Measurements from ENCODE around the gene SPATC1L.
"Not testable (repeated sequence)": the region's sequence is repeated elsewhere in the genome, so short reads cannot be mapped to it uniquely, and the experiment has no call there.

Gene SPATC1L

DNA sequence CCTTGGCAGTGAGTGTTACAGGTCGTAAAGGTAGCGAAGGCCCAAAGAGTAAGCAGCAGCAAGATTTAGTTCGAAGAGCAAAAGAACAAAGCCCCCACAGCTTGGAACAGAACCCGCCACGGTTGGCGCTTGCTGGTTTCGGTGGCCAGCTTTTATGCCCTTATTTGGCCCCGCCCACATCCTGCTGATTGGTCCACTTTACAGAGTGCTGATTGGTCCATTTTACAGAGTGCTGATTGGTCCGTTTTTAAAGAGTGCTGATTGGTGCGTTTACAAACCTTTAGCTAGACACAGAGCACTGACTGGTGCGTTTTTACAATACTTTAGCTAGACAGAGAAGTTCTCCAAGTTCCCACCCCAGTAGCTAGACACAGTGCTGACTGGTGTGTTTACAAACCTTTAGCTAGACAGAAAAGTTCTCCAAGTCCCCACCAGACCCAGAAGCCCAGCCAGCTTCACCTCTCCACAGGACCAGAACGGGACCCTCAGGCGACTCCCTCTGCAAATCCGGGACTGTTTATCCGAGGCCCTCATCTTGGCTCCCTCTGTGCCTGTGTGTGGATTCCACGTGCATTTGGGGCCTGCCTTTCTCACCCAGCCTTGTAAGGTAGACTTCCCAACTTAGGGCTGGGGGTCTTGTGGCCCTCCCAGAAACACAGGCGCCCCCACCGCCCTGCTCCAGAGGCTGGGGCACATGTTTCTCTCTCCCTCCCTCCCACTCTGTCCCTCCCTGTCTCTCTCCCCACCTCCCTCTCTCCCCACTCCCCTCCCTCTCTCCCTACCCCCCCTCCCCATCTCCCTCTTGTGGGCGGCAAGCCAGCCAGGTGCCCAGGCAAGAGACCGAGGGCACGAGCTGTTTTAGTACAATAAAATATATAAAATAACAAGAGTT, 41.4 kb downstream of the SPATC1L start:
- no peak overlapping the region for H3K4me3 ChIP-seq (ENCODE audit: low read length)
- no peak for DNase-seq (ENCODE audit: low read depth)
- TF ChIP-seq, protein P1, sequence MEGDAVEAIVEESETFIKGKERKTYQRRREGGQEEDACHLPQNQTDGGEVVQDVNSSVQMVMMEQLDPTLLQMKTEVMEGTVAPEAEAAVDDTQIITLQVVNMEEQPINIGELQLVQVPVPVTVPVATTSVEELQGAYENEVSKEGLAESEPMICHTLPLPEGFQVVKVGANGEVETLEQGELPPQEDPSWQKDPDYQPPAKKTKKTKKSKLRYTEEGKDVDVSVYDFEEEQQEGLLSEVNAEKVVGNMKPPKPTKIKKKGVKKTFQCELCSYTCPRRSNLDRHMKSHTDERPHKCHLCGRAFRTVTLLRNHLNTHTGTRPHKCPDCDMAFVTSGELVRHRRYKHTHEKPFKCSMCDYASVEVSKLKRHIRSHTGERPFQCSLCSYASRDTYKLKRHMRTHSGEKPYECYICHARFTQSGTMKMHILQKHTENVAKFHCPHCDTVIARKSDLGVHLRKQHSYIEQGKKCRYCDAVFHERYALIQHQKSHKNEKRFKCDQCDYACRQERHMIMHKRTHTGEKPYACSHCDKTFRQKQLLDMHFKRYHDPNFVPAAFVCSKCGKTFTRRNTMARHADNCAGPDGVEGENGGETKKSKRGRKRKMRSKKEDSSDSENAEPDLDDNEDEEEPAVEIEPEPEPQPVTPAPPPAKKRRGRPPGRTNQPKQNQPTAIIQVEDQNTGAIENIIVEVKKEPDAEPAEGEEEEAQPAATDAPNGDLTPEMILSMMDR (conservative IDR thresholded peaks at IDR 0.05; ENCODE audit: low read depth, low read length): no peak

DNA sequence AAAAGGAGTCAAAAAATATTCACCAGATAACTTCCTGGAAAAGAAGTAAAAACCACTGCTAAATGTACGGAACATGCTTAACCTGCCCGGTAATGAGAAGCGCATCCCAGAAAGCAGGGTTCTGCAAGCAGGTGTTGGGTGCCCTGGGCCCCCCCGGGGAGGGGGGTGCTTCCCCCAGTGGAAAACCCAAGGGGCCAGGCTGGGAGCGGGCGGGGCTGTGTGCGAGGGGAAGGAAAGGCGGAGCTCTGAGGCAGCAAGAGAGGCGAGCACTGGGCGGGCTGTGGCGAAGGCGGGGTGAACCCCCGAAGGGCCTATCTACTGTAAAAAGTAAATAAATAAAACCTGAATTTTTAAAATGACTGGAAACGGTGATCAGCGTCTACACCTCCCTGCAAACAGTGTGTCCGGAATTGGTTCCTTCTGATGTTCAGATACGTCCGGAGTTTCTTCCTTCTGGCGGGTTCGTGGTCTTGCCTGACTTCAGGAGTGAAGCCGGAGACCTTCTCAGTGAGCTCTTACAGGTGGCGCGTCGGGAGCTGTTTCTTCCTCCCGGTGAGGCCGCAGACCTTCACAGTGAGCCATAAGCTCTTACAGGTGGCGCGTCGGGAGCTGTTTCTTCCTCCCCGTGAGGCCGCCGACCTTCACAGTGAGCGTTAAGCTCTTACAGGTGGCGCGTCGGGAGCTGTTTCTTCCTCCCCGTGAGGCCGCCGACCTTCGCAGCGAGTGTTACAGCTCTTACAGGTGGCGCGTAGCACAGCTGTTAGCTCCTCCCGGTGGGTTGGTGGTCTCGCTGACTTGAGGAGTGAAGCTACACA, 42.3 kb downstream of the SPATC1L start:
- no peak overlapping the region for H3K4me3 ChIP-seq (ENCODE audit: low read length)
- DNase-seq (ENCODE audit: low read depth): no peak
- TF ChIP-seq, protein P1 (conservative IDR thresholded peaks at IDR 0.05; ENCODE audit: low read depth, low read length): no peak

DNA sequence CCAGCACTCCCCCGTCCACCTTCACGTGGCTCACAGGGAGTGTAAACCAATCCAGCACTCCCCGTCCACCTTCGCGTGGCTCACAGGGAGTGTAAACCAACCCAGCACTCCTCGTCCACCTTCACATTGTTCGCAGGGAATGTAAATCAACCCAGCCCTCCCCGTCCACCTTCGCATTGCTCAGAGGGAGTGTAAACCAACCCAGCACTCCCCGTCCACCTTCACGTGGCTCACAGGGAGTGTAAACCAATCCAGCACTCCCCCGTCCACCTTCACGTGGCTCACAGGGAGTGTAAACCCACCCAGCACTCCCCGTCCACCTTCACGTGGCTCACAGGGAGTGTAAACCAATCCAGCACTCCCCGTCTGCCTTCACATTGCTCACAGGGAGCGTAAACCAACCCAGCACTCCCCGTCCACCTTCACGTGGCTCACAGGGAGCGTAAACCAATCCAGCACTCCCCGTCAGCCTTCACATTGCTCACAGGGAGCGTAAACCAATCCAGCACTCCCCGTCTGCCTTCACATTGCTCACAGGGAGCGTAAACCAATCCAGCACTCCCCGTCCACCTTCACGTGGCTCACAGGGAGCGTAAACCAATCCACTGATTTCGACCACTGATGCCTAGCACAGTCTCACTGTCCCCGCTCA, 43.8 kb downstream of the SPATC1L start:
- not testable (repeated sequence) for H3K4me3 ChIP-seq (ENCODE audit: low read length); DNase-seq (ENCODE audit: low read depth)

DNA sequence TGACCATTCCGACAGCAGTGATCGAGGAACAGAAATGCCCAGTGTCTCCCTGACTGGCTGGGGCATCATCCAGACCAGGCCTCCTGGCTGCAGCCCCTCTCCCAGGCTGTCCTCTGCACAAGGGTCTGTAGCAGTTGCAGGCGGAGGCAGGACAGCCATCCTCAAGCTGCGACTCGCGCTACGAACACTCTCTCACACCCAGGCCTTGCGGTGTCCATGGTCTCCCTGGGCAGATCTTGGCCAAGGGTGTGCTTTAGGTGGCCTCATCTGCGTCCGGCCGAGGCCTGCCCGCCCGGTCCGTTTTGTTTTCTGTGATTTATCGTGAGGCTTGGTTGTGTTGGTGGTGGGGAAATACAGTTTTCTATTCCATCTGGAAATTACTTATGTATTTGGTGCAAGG, 44.6 kb downstream of the SPATC1L start:
- DNase-seq (ENCODE audit: low read depth): no peak
- no peak overlapping the region for H3K4me3 ChIP-seq (ENCODE audit: low read length)
- TF ChIP-seq, protein P1 (conservative IDR thresholded peaks at IDR 0.05; ENCODE audit: low read depth, low read length): no peak

DNA sequence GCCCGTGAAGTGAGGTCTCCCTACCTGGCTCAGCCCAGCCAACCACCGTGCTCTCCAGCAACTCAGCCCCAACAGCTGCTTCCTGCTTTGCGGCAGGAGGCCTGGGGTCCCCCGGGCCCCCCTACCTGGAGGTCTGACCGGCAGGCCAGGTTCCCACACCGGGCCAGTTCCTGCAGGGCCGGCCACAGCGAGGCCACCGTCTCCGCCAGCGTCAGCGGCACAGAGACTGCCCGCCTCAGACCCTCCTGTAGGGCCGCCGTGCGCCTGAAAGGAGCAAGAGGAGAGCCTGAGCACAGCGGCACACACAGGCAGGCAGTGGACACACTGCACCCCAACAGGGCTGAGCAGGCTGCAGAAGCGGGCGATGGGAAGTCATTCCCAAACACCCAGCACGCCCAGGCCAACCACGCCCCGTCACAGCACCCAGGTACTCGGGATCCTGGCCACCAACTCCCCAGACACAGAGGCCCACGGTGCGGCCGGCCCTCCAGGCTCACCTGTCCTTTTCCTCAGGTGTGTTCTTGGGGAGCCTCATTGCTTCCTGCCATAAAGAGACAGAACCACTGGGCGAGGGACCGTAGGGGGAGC, 45.8 kb downstream of the SPATC1L start:
- H3K4me3 ChIP-seq (ENCODE audit: low read length): no peak overlapping the region
- DNase-seq (ENCODE audit: low read depth): no peak
- TF ChIP-seq, protein P1 (conservative IDR thresholded peaks at IDR 0.05; ENCODE audit: low read depth, low read length): no peak

DNA sequence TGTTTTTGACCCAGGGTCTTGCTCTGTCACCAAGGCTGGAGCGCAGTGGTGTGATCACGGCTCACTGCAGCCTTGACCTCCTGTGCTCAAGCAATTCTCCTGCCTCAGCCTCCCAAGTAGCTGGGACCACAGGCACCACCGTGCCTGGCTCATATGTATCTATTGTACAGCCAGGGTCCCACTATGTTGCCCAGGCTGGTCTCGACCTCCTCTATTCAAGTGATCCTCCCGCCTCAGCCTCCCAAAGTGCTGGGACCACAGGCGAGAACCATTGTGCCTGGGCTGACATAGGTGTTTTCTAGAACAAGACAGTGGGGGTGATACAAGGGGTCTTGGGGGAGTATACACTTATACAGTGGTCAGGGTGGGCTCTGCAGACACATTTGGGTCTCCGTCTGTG, 46.4 kb downstream of the SPATC1L start:
- TF ChIP-seq, protein P1 (conservative IDR thresholded peaks at IDR 0.05; ENCODE audit: low read depth, low read length): no peak
- DNase-seq (ENCODE audit: low read depth): no peak
- no peak overlapping the region for H3K4me3 ChIP-seq (ENCODE audit: low read length)

All from retinal pigment epithelial cell (primary cell).